Activated CD8-positive, alpha-beta memory T cell treated with anti-CD3 and anti-CD28 coated beads for 24 hours (primary cell): Measurements from ENCODE around the gene TLK1.
"Not testable (repeated sequence)": the region's sequence is repeated elsewhere in the genome, so short reads cannot be mapped to it uniquely, and the experiment has no call there.

Experiments used
- DNase-seq: peaks from one replicate; pipeline ENCODE4 v3.0.0-alpha.2; 2020

The TLK1 gene

DNA sequence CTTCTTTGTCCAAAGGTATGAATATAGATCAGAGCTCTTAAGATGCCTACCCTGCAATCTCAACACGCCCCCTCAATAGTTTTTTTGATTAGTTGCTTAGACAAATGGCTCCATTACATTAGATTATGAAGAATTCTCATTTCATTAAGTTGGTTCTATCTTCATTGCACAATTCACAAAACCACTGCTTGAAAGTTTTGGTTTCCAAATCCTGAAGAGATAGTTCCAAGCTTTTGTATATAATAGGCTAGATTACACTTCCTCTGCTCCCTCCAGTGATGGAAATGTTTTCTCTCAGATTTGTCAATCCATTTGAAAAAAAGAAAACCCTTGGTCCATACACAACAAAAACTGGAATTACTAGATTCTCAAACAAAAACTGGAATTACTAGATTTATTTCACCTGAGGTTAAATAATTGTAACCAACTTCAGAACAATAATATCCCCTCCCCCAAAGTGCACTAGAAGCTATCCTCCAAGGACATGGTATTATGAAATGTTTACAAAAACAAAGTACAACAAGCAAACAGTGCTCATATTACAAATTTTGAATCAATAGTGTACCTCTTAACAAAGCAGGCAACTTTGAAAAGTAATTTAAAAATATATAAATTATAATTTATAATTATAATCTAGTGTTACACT, 6.8 kb upstream of the TLK1 start:
- no peak for DNase-seq

DNA sequence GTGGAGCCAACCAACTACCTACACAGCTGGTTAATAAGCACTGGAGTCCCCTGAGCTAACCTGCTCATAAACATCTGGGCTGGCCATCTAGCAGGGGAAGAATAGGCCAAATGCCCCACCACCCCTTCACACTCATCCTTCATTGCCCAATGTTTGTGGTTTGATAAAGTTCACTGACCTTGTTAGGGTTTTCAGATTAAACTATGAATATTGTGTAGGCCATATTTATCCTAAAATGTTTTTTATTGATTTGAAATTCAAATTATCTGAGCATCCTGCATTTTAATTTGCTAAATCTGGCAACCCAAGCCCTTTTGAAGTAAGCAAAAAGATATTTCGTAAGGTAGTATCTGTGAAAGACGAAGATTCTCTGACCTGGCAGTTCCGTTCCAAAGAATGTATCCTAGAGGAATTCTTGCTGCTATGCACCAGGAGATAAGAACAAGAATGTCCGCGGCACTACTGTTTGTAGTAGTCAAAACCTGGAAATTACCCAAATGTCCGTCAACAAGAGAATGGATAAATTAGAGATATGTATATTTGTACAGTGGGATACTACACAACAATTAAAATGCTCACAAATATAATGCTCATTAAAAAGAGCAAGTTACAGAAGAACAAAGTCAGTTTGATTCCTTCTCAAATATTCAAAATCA, 5.8 kb upstream of the TLK1 start:
- no peak for DNase-seq

DNA sequence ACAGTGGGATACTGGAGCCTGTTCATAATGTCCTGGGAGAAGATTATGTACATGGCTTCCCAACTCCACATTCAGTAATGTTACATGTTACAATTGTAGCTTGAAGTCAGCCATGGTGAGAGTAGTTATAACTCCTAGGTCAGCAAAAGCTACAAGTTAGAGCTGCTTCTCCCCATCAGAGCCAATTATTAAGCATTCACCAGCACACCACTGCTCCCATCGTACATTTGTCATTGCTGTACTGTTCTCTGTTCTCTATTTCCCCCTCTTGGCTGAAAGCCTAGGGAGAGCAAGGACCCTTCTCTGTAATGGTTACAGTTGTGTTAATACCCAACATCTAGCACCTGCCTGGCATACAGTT, 5.3 kb upstream of the TLK1 start:
- DNase-seq: no peak

DNA sequence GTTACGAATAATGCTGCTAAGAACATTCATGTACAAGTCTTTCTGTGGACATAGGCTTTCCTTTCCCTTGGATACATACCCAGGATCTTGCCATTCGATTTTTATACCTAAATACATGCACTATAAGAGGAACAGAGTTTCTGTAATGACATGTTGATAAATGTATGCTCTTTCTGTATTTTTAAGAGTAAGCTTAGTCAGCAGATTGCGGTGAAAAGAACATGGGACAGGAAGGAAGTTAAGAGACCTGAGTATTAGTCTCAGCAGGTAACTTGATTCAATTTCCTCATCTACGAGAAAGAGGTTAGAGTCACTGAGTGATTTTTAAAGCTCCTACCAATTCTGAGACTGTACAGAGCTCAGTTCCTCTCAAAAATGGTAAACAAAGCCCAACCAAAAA, 2.6 kb upstream of the TLK1 start:
- no peak for DNase-seq

DNA sequence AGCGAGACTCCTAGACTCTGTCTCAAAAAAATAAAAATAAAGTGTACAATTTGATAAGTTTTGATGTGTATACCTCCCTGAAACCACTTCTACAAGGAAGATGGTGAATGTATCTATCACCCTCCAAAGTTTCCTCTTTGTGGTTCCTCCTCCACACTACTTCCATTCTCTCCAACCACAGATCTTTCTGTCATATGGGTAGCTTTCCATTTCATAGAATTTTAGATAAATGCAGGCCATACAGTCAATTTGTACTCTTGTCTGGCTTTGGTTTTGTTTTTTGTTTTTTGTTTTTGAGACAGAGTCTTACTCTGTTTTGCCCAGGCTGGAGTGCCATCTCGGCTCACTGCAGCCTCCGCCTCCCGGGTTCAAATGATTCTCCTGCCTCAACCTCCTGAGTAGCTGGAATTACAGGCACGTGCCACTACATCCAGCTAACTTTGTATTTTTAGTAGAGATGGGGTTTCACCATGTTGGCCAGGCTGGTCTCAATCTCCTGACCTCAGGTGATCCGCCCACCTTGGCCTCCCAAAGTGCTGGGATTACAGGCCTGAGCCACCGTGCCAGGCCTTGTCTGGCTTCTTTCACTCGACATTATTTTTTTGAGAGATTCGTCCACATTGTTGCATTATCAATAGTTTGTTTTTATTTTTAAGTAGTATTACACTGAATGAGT, 2.0 kb upstream of the TLK1 start:
- not testable (repeated sequence) for DNase-seq

- peak; percentile 82 for DNase-seq
Observed at GRCh38 chr2:171160956-171161740, 455 bp upstream of the TLK1 start.

GRCh38 chr2:171159372-171160118, 1.1 kb downstream of the TLK1 start:
- DNase-seq: peak; percentile 83

DNA sequence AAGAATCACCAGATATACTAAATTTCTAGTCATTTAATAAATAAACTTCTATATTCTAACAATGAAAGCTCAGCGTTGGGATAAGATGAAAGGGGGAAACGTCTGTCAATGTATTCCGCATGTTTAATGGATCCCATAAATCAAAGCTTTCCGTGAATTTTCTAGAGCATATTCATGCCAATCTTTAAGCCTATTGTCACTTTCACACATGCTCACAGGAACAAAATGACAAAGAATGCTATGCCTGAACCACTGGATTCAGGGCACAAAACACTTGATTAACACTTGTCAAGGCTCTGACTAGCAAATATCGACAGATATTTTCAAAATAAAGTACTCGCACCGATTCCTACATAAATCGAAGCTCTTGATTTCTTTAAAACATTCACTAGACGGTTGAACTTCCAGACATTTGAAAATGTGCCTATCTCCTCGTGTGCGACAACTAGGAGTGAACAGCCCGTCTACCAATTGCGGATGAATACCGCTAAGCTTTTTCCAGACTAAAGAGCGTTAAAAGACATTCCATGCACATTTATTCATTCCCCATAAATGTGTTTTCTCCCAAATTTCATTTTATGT, 1.8 kb downstream of the TLK1 start:
- no peak for DNase-seq

DNA sequence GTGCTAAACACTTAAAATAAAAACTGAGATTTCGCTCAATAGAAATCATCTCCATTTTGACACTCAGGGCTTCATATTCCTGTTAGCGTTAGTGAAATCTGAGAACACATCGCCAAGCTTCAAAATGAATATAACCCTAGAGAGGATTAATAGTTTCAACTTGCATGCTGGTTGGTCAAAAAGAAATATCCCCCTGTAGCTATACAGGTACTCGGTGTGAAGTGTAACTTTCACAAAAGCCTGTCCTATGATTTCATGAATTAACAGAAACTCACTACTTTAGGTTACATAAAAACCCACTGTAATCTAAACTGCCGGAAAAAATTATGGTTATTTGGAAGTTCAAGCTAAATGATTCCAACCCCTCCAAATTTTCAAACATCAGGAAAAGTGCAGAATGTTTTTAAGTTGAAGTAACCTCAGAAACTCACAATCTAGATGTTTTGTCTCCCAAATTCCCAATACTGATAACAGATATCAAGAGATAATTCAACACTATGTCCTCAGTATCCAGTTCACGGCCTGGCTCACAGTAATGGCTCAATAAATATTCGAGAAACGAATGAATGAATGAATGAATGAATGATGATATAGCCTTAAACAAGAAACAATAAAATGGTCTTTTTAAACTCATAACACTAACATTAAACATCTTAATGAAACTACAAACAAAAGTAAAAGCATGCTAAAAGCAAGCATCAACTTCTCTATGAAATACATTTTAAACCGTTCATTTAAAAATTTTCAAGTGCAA, 2.5 kb downstream of the TLK1 start:
- DNase-seq: no peak

GRCh38 chr2:171157109-171157500, 3.6 kb downstream of the TLK1 start:
- no peak for DNase-seq

DNA sequence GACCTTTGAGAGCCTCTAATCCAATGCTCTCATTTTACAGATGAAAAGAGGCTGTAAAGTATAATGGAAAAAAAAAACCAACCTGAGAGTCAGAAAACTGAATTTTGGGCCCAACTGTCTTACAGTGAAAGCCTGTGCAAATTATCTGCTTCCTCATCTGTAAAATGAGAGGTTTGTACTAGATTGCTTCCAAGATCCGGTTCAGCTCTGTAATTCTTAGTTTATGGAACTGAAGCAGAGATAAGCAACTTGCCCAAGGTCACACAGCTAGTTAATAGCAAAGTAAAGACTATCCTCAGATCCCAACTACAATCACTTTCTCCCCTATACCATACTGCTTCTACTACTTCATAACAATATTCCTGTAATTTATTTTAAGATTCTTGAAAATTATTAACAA, 6.3 kb downstream of the TLK1 start:
- no peak for DNase-seq

GRCh38 chr2:171150694-171151285, 9.9 kb downstream of the TLK1 start:
- DNase-seq: no peak

GRCh38 chr2:171149986-171150693, 10.6 kb downstream of the TLK1 start:
- no peak for DNase-seq

GRCh38 chr2:171149171-171149938, 11.3 kb downstream of the TLK1 start:
- DNase-seq: no peak

- DNase-seq: no peak
Observed at GRCh38 chr2:171147081-171147480, 13.6 kb downstream of the TLK1 start.

DNA sequence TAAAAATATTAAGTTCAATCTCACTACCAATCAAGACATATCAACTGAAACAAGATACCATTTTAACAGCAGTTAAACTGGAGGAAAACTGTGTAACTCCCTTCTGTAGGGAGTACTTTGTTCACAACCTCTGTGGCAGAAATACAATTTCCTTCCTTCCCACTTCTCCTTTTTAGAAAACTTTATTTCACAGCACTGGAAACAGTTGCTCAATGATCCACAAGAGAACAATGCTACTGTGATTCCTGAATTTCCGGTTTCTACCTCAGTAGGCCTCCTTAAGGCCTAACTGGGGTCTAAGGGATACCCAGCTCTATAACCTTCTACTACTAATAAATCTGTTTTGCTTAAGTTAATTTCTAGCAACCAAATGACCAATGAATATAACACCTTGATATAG, 14.1 kb downstream of the TLK1 start:
- no peak for DNase-seq

GRCh38 chr2:171146071-171146470, 14.6 kb downstream of the TLK1 start:
- no peak for DNase-seq

- no peak for DNase-seq
Observed at GRCh38 chr2:171143670-171144062, 17.0 kb downstream of the TLK1 start.

- no peak for DNase-seq
Observed at GRCh38 chr2:171142398-171142797, 18.3 kb downstream of the TLK1 start.

DNA sequence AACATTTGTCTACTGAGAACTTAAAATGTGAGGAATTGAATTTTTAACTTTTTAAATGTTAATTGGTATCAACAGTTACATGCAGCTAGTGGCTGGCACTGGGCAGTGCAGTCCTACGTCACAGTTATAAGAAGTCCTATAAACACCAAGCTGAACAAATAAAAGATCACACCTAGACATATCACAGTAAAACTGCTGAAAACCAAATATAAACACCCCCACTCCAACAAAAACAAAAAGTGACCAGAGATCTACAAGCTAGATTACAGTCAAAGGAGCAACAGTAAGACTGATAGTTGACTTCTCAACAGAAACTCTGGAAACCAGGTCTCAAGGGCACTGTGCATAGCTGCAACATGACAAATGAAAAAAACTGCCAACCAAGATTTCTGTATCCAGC, 19.4 kb downstream of the TLK1 start:
- DNase-seq: no peak
